ENCODE measurements around the gene PHLDA2.

PHLDA2 gene, protein sequence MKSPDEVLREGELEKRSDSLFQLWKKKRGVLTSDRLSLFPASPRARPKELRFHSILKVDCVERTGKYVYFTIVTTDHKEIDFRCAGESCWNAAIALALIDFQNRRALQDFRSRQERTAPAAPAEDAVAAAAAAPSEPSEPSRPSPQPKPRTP

DNA sequence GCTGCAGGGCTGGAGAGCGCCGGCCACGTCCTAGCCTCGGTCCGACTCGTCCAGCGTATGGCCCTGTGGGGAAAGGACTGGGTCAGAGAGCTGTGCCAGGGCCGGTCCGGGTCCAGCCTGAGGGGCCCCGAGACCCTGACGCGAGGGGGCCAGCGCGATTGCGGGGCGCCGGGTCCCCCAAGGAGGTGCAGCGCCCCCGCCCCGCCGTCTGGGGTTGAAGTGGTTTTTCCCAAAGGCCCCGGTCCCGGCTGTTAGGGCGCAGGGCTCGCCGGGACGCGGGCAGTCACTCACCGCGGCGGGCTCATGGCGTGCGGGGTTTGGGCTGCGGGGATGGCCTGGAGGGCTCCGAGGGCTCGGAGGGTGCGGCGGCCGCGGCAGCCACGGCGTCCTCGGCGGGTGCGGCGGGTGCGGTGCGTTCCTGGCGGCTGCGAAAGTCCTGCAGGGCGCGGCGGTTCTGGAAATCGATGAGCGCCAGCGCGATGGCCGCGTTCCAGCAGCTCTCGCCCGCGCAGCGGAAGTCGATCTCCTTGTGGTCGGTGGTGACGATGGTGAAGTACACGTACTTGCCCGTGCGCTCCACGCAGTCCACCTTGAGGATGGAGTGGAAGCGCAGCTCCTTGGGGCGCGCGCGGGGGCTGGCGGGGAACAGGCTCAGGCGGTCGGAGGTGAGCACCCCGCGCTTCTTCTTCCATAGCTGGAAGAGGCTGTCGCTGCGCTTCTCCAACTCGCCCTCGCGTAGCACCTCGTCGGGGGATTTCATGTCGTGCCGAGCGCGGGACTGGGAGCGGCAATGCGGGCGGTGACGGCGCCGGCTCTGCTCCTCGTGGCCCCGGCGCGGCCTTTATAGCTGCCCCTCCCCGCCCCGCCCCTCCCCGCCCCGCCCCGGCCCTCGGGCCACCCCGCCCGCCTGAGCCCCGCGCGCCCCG is at the start of gene PHLDA2:
Gene PHLDA2 (minus strand): TSS at position 816 of the 926 bp plus-strand sequence. CDS start 56 bp downstream, at position 760.
- peak; percentile 72 for DNase-seq (ENCODE audit: low read depth)
- Histone ChIP-seq H3K36me3 (ENCODE audit: control insufficient read depth, insufficient read depth, low read length, severe bottlenecking) (no peaks in the 10 kb centered on the region), H3K9me3 (ENCODE audit: control insufficient read depth, low read length) (no peaks in the 10 kb centered on the region), H3K4me1 (ENCODE audit: control insufficient read depth, insufficient read depth, low read length) (peaks cover 20% of the 10 kb centered on the region), H3K9ac (ENCODE audit: low read length) (peak within 1 kb of the TSS; percentile 79), H3K4me3 (ENCODE audit: low read length) (peak within 1 kb of the TSS; percentile 81), H3K27me3 (replicated peaks; ENCODE audit: control insufficient read depth, insufficient read depth, low read length) (no peaks in the 10 kb centered on the region)

DNA sequence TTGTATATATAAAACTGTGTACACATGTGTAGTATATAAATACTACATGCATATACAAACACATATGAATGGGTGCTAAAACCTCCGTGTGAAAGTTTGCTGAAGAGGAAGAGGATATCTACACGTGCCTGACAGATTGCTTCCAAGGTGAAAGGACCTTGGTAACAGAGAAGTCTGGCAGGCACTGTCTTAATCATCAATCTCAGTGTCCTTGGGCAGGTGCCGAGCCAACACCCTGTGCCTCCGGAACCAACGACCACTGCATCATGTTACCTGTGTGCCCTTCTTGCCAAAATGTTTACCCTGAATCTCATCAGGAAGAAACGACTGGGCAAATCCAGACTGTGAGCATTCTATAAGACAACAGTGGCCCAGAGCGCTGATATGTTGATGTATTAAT is 47.9 kb upstream of the PHLDA2 start:
- no peaks in the 10 kb centered on the region for H3K27me3 ChIP-seq (replicated peaks; ENCODE audit: control insufficient read depth, insufficient read depth, low read length)
- H3K9ac ChIP-seq (ENCODE audit: low read length), result no peak overlapping the region
- no peaks in the 10 kb centered on the region for H3K9me3 ChIP-seq (ENCODE audit: control insufficient read depth, low read length)
- H3K36me3 ChIP-seq (ENCODE audit: control insufficient read depth, insufficient read depth, low read length, severe bottlenecking), result peaks cover 71% of the 10 kb centered on the region
- H3K4me3 ChIP-seq (ENCODE audit: low read length), result no peak overlapping the region
- DNase-seq (ENCODE audit: low read depth), result no peak
- H3K4me1 ChIP-seq (ENCODE audit: control insufficient read depth, insufficient read depth, low read length), result peaks cover 17% of the 10 kb centered on the region

DNA sequence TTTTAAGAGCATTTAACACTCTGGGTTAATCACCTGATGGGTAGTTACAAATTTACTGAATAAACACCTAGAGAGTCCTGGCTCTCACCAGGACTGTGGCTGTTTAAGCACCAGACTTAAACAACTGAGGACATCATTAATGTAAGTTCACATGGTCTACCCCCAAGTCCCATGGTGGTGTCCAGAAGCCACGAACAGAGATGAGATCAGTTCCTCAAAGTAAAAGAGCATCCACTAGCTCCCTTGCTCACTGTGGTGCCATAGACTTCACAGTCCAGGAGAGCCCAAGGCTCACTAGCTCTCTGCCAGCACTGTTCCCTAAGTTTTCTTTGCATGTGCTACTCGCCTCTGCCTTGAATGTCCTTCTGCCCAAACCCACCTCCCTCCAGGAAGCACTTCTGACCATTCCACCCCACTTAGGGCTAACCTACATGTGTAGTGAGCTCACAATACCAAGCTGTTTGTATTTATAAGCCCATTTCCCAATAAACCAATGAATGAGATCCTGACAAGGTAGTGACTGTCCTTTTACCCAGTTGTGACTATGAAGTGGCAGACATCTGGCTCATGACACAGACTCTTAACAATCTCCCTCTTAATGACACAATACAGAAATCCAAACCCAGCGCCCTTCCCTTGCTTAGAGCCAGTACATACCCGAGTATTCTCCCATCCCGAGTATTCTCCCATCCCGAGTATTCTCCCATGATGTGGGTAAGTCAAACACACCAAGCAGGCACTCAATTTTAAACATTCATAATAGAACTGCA is 47.3 kb upstream of the PHLDA2 start:
- H3K9ac ChIP-seq (ENCODE audit: low read length), result peak overlapping the region; percentile 24
- H3K4me1 ChIP-seq (ENCODE audit: control insufficient read depth, insufficient read depth, low read length), result peaks cover 12% of the 10 kb centered on the region
- H3K4me3 ChIP-seq (ENCODE audit: low read length), result no peak overlapping the region
- peaks cover 77% of the 10 kb centered on the region for H3K36me3 ChIP-seq (ENCODE audit: control insufficient read depth, insufficient read depth, low read length, severe bottlenecking)
- no peak for DNase-seq (ENCODE audit: low read depth)
- H3K27me3 ChIP-seq (replicated peaks; ENCODE audit: control insufficient read depth, insufficient read depth, low read length), result no peaks in the 10 kb centered on the region
- H3K9me3 ChIP-seq (ENCODE audit: control insufficient read depth, low read length), result no peaks in the 10 kb centered on the region

DNA sequence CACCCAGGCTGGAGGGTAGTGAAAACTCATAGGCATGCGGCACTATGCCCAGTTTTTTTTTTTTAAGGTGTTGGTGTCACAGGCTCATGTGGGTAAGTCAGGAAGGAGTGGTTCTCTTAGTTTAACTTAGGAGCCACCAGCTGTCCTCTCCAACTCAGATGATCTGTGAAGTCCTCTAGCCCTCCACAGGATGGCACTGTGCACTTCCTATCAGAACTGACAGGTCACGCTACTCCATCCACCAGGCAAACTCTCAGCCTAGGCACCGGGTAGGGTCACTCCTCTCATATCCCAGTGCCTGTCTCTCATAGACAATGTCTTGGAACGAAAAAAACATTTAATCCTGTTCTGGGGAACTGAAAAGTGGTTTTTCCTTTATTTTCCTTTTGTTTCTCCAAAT is 46.4 kb upstream of the PHLDA2 start:
- peak; percentile 36 for DNase-seq (ENCODE audit: low read depth)
- Histone ChIP-seq H3K4me3 (ENCODE audit: low read length) (no peak overlapping the region), H3K27me3 (replicated peaks; ENCODE audit: control insufficient read depth, insufficient read depth, low read length) (no peaks in the 10 kb centered on the region), H3K4me1 (ENCODE audit: control insufficient read depth, insufficient read depth, low read length) (peaks cover 18% of the 10 kb centered on the region), H3K9ac (ENCODE audit: low read length) (no peak overlapping the region), H3K9me3 (ENCODE audit: control insufficient read depth, low read length) (no peaks in the 10 kb centered on the region), H3K36me3 (ENCODE audit: control insufficient read depth, insufficient read depth, low read length, severe bottlenecking) (peaks cover 84% of the 10 kb centered on the region)

DNA sequence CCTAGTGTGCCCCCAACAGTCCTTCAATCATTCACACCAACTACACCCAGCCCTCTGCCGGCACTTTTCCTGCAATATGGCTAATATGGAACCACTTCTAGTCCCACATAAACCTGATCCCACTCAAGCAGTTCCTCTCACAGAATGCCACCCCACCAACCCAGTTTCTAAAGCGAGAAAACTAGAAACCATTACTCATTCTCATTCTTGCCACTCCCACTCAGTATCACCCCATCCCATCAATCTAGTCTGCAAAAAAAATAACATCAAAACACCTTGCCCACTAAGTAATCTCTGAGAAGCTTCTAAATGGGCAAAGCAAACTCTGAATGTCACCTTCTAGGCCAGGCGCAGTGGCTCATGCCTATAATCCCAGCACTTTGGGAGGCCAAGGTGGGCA is 45.1 kb upstream of the PHLDA2 start:
- DNase-seq (ENCODE audit: low read depth), result no peak

DNA sequence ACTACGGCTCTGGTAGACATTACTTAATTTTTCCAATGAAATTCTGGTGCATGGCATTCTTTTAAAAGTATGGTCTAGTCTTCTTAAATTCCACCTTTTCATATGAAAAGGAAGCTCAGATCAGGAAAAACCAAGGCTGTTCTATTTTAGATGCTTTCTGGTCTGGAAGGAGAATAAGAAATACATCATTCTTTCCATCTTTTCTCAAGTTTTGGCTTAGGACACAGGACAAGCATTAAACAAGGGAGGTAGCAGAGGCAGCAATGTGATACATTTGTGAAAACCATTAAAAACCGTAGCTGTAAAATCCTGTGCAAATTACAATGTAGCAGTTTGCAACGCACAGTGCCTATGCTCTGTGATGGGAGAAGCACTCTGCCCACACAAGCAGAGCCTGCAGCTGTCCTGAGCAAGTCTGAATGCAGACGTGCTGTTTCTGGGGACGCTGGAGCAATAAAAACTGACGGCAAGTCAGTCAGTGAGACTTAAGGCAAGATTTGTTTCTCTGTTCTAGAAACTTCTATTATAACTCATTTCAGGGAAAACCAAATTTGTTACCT is 39.2 kb upstream of the PHLDA2 start:
- DNase-seq (ENCODE audit: low read depth), result no peak
- peaks cover 89% of the 10 kb centered on the region for H3K36me3 ChIP-seq (ENCODE audit: control insufficient read depth, insufficient read depth, low read length, severe bottlenecking)
- H3K9ac ChIP-seq (ENCODE audit: low read length), result no peak overlapping the region

More for the DNA sequence above, 45.1 kb upstream of the PHLDA2 start:
- Histone ChIP-seq H3K4me1 (ENCODE audit: control insufficient read depth, insufficient read depth, low read length) (peaks cover 23% of the 10 kb centered on the region), H3K36me3 (ENCODE audit: control insufficient read depth, insufficient read depth, low read length, severe bottlenecking) (peaks cover 96% of the 10 kb centered on the region), H3K4me3 (ENCODE audit: low read length) (no peak overlapping the region), H3K27me3 (replicated peaks; ENCODE audit: control insufficient read depth, insufficient read depth, low read length) (no peaks in the 10 kb centered on the region), H3K9ac (ENCODE audit: low read length) (no peak overlapping the region), H3K9me3 (ENCODE audit: control insufficient read depth, low read length) (no peaks in the 10 kb centered on the region)

DNA sequence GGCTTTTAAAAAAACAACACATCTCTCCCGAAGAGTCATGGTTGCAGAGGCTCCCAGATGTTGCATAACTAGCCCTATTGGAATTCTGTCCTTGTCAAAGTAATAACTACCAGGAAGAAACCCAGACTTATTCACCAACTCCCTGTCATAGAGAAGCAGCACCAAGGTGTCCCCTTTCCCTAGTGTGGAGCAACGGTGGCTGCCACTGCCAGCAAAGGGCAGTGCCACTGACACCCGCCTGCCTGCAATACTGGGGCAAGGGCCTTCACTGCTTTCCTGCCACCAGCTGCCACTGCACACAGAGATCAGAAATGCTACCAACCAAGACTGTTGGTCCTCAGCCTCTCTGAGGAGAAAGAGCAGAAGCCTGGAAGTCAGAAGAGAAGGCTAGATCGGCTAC is 35.6 kb upstream of the PHLDA2 start:
- Histone ChIP-seq H3K4me1 (ENCODE audit: control insufficient read depth, insufficient read depth, low read length) (peaks cover 7% of the 10 kb centered on the region), H3K27me3 (replicated peaks; ENCODE audit: control insufficient read depth, insufficient read depth, low read length) (no peaks in the 10 kb centered on the region), H3K9ac (ENCODE audit: low read length) (no peak overlapping the region), H3K4me3 (ENCODE audit: low read length) (no peak overlapping the region), H3K36me3 (ENCODE audit: control insufficient read depth, insufficient read depth, low read length, severe bottlenecking) (peaks cover 83% of the 10 kb centered on the region), H3K9me3 (ENCODE audit: control insufficient read depth, low read length) (no peaks in the 10 kb centered on the region)
- no peak for DNase-seq (ENCODE audit: low read depth)

More for the DNA sequence above, 39.2 kb upstream of the PHLDA2 start:
- no peaks in the 10 kb centered on the region for H3K9me3 ChIP-seq (ENCODE audit: control insufficient read depth, low read length)
- H3K4me3 ChIP-seq (ENCODE audit: low read length), result no peak overlapping the region
- H3K27me3 ChIP-seq (replicated peaks; ENCODE audit: control insufficient read depth, insufficient read depth, low read length), result no peaks in the 10 kb centered on the region
- peaks cover 18% of the 10 kb centered on the region for H3K4me1 ChIP-seq (ENCODE audit: control insufficient read depth, insufficient read depth, low read length)

DNA sequence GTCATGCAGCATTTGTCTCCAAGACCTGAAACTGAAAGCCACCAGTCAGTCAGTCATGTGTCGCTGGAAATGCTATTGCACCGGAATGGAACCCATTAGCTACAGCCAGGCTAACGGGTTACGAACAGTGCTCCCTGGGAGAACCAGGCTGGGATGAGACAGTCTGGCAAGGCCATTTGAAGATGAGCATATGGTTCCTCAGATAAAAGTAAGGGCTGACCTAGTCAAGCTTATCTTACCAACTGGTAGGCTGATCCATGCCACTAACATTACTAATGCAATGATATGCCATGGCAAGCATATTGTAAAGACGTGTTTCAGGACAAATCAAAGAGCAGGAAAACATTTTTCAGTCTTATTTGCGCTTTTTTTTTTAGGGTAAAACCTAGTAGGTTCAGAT is 34.5 kb upstream of the PHLDA2 start:
- Histone ChIP-seq H3K4me1 (ENCODE audit: control insufficient read depth, insufficient read depth, low read length) (peaks cover 7% of the 10 kb centered on the region), H3K36me3 (ENCODE audit: control insufficient read depth, insufficient read depth, low read length, severe bottlenecking) (peaks cover 83% of the 10 kb centered on the region), H3K4me3 (ENCODE audit: low read length) (no peak overlapping the region), H3K27me3 (replicated peaks; ENCODE audit: control insufficient read depth, insufficient read depth, low read length) (no peaks in the 10 kb centered on the region), H3K9me3 (ENCODE audit: control insufficient read depth, low read length) (no peaks in the 10 kb centered on the region), H3K9ac (ENCODE audit: low read length) (no peak overlapping the region)
- DNase-seq (ENCODE audit: low read depth), result no peak

DNA sequence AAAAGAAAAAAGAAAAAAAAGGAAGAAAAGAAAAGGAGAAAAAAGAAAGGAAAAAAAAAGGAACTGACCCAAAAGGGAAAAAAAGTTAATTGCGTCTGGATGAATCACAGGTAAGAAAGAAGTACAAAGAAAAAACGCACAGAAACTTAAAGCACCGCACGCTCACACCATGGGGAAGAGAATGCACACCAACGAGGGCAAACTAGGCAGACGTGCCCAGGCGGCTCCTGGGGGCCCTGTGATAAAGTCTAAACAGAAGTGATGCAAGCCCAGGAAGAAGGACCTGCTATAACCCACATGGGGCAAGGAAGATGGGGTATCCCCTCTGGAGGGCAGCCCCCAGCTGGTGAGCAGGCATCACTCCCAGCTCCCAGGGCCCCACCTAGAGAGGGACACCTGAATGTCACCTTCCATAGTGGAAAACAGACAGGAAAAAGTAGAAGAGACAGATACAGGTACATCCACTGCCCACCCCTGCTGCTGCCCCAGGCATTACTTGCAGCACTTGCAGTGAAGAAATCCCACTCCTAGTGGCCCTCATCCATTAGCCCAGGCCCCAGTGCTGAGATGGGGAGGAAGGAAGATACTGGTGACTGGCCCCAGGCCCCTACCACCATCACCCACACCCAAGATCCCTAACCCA is 34.0 kb upstream of the PHLDA2 start:
- Histone ChIP-seq H3K27me3 (replicated peaks; ENCODE audit: control insufficient read depth, insufficient read depth, low read length) (no peaks in the 10 kb centered on the region), H3K36me3 (ENCODE audit: control insufficient read depth, insufficient read depth, low read length, severe bottlenecking) (peaks cover 83% of the 10 kb centered on the region), H3K4me1 (ENCODE audit: control insufficient read depth, insufficient read depth, low read length) (peaks cover 7% of the 10 kb centered on the region), H3K4me3 (ENCODE audit: low read length) (no peak overlapping the region), H3K9ac (ENCODE audit: low read length) (no peak overlapping the region), H3K9me3 (ENCODE audit: control insufficient read depth, low read length) (no peaks in the 10 kb centered on the region)
- DNase-seq (ENCODE audit: low read depth), result no peak

DNA sequence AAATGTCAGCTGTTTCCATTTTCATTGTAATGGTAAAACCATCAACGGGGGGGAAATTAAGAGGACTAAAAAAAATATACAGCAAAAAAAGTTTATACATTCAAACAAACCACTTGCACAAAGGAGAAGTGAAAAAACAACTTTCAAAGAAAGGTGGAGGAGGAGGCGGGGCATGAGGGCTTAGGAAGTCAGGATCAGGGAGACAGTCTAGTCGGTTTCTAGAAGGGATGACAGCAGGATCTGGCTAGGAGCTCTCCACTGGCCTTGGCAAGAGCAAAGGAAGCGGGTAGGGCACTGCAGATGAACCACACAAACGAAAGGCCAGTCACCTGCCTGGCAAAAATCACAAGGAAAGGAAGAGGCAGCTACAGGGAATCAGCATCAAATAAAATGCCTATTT is 31.9 kb upstream of the PHLDA2 start:
- H3K27me3 ChIP-seq (replicated peaks; ENCODE audit: control insufficient read depth, insufficient read depth, low read length), result no peaks in the 10 kb centered on the region
- H3K4me3 ChIP-seq (ENCODE audit: low read length), result no peak overlapping the region
- H3K36me3 ChIP-seq (ENCODE audit: control insufficient read depth, insufficient read depth, low read length, severe bottlenecking), result peaks cover 86% of the 10 kb centered on the region
- peaks cover 7% of the 10 kb centered on the region for H3K4me1 ChIP-seq (ENCODE audit: control insufficient read depth, insufficient read depth, low read length)
- no peak overlapping the region for H3K9ac ChIP-seq (ENCODE audit: low read length)
- no peak for DNase-seq (ENCODE audit: low read depth)
- no peaks in the 10 kb centered on the region for H3K9me3 ChIP-seq (ENCODE audit: control insufficient read depth, low read length)

Measured in adipocyte (in vitro differentiated cells).